Karpas-422 (cell line): ENCODE data around the gene CLEC4G. TPM values are rescaled to one million over a fixed set of nuclear protein-coding genes. Genes with fewer than 3 reads are reported as not detected.

Experiments used
- DNase-seq: peaks from one replicate; pipeline ENCODE4 v3.0.0-alpha.2; 2015
- H2AFZ ChIP-seq: fragments of 200-600 bp; sonication (generic); 2 replicates; pipeline ENCODE4 v1.6.1; 2014; ENCODE audit warnings: antibody characterized with exemption, low read length, mixed read lengths
- H3K27ac ChIP-seq: fragments of 200-600 bp; sonication (generic); 2 replicates; pipeline ENCODE4 v1.5.1; 2014; ENCODE audit warnings: mild to moderate bottlenecking, low read length, moderate library complexity
- H3K27me3 ChIP-seq: fragments of 200-600 bp; sonication (generic); 2 replicates; pipeline ENCODE4 v1.6.1; 2014; ENCODE audit warnings: low read length, mixed read lengths
- H3K36me3 ChIP-seq: fragments of 200-600 bp; sonication (generic); 2 replicates; pipeline ENCODE4 v1.6.1; 2014; ENCODE audit warnings: low read length, mixed read lengths; ENCODE audit not compliant: insufficient read depth
- H3K4me1 ChIP-seq: fragments of 200-600 bp; sonication (generic); 2 replicates; pipeline ENCODE4 v1.6.1; 2014; ENCODE audit warnings: mild to moderate bottlenecking, low read length, mixed read lengths
- H3K4me2 ChIP-seq: fragments of 200-600 bp; sonication (generic); 2 replicates; pipeline ENCODE4 v1.6.1; 2014; ENCODE audit warnings: low read length, low read depth, mild to moderate bottlenecking; ENCODE audit not compliant: poor library complexity, severe bottlenecking
- H3K4me3 ChIP-seq: fragments of 200-600 bp; sonication (generic); 2 replicates; pipeline ENCODE4 v1.5.1; 2014; ENCODE audit warnings: mild to moderate bottlenecking, antibody characterized with exemption, low read length, mixed read lengths
- H3K79me2 ChIP-seq: fragments of 200-600 bp; sonication (generic); 2 replicates; pipeline ENCODE4 v1.6.1; 2014; ENCODE audit warnings: mild to moderate bottlenecking, low read length, mixed read lengths
- H3K9ac ChIP-seq: fragments of 200-600 bp; sonication (generic); 2 replicates; pipeline ENCODE4 v1.6.0; 2014; ENCODE audit warnings: low read length
- H3K9me2 ChIP-seq: fragments of 200-600 bp; sonication (generic), shearing (Covaris generic); replicated peaks from 2 replicates; pipeline ENCODE4 v1.6.0; 2014; ENCODE audit warnings: mild to moderate bottlenecking, low read length, moderate library complexity; ENCODE audit not compliant: insufficient read depth
- H3K9me3 ChIP-seq: fragments of 300-700, 200-600 bp; sonication (generic); 2 replicates; pipeline ENCODE4 v1.6.1; 2014; ENCODE audit warnings: low read length, mixed read lengths
- H4K20me1 ChIP-seq: fragments of 200-600 bp; sonication (generic); 2 replicates; pipeline ENCODE4 v1.6.1; 2014; ENCODE audit warnings: mild to moderate bottlenecking, antibody characterized with exemption, low read length, low read depth; ENCODE audit not compliant: insufficient read depth
- total RNA-seq: library from RNA; depleted of rRNA; stranded (reverse); fragments of >200 nt; shearing (Covaris generic); gene quantifications from 2 replicates; pipeline ENCODE4 v1.2.3, GENCODE V29; 2014; ENCODE audit warnings: low replicate concordance

The CLEC4G gene
- total RNA-seq, 1 experiment from 2014 or later = not detected

GRCh38 chr19:7699417-7700401 lies 32.2 kb downstream of the CLEC4G start:
- Histone ChIP-seq H3K27me3 (no peaks in the 10 kb centered on the region), H3K79me2 (no peaks in the 10 kb centered on the region), H3K4me2 (no peak overlapping the region), H3K4me1 (peaks cover 3% of the 10 kb centered on the region), H3K4me3 (no peak overlapping the region), H3K9ac (no peak overlapping the region), H4K20me1 (no peaks in the 10 kb centered on the region), H3K36me3 (no peaks in the 10 kb centered on the region), H3K27ac (no peak overlapping the region), H3K9me2 (no peaks in the 10 kb centered on the region), H2AFZ (no peak overlapping the region), H3K9me3 (no peaks in the 10 kb centered on the region)
- no peak for DNase-seq

- Histone ChIP-seq H4K20me1 (no peaks in the 10 kb centered on the region), H3K4me3 (no peak overlapping the region), H3K79me2 (no peaks in the 10 kb centered on the region), H2AFZ (no peak overlapping the region), H3K36me3 (no peaks in the 10 kb centered on the region), H3K27me3 (no peaks in the 10 kb centered on the region), H3K9ac (no peak overlapping the region), H3K9me3 (no peaks in the 10 kb centered on the region), H3K27ac (no peak overlapping the region), H3K4me2 (no peak overlapping the region), H3K4me1 (peaks cover 3% of the 10 kb centered on the region), H3K9me2 (no peaks in the 10 kb centered on the region)
- no peak for DNase-seq
Observed at GRCh38 chr19:7699003-7699402, 32.9 kb downstream of the CLEC4G start.

- Histone ChIP-seq H3K36me3 (no peaks in the 10 kb centered on the region), H3K4me3 (no peak overlapping the region), H3K79me2 (no peaks in the 10 kb centered on the region), H3K4me2 (no peak overlapping the region), H3K4me1 (peaks cover 3% of the 10 kb centered on the region), H3K9ac (no peak overlapping the region), H3K9me2 (no peaks in the 10 kb centered on the region), H4K20me1 (no peaks in the 10 kb centered on the region), H3K27me3 (no peaks in the 10 kb centered on the region), H3K9me3 (no peaks in the 10 kb centered on the region), H2AFZ (no peak overlapping the region), H3K27ac (no peak overlapping the region)
- no peak for DNase-seq
Observed at GRCh38 chr19:7698583-7698982, 33.3 kb downstream of the CLEC4G start.

GRCh38 chr19:7697721-7698287 lies 34.1 kb downstream of the CLEC4G start:
- no peak overlapping the region for H3K9ac ChIP-seq
- H3K4me2 ChIP-seq = no peak overlapping the region
- no peaks in the 10 kb centered on the region for H3K36me3 ChIP-seq
- no peaks in the 10 kb centered on the region for H3K9me3 ChIP-seq
- H3K27ac ChIP-seq = no peak overlapping the region
- DNase-seq = no peak
- no peaks in the 10 kb centered on the region for H3K27me3 ChIP-seq
- H3K79me2 ChIP-seq = no peaks in the 10 kb centered on the region
- no peak overlapping the region for H3K4me3 ChIP-seq
- no peaks in the 10 kb centered on the region for H4K20me1 ChIP-seq
- H3K9me2 ChIP-seq = no peaks in the 10 kb centered on the region
- no peak overlapping the region for H2AFZ ChIP-seq
- H3K4me1 ChIP-seq = peaks cover 3% of the 10 kb centered on the region

GRCh38 chr19:7694499-7694898 lies 37.4 kb downstream of the CLEC4G start:
- Histone ChIP-seq H3K4me3 (no peak overlapping the region), H3K27ac (no peak overlapping the region), H3K4me1 (no peaks in the 10 kb centered on the region), H2AFZ (no peak overlapping the region), H3K9me2 (no peaks in the 10 kb centered on the region), H3K9ac (no peak overlapping the region), H3K9me3 (no peaks in the 10 kb centered on the region), H4K20me1 (no peaks in the 10 kb centered on the region), H3K36me3 (no peaks in the 10 kb centered on the region), H3K4me2 (no peak overlapping the region), H3K27me3 (no peaks in the 10 kb centered on the region), H3K79me2 (no peaks in the 10 kb centered on the region)
- DNase-seq = no peak

- H3K4me2 ChIP-seq = no peak overlapping the region
- H3K36me3 ChIP-seq = no peaks in the 10 kb centered on the region
- H3K9me3 ChIP-seq = no peaks in the 10 kb centered on the region
- no peak overlapping the region for H3K9ac ChIP-seq
- H3K79me2 ChIP-seq = no peaks in the 10 kb centered on the region
- no peaks in the 10 kb centered on the region for H3K4me1 ChIP-seq
- no peaks in the 10 kb centered on the region for H3K27me3 ChIP-seq
- no peak overlapping the region for H3K4me3 ChIP-seq
- no peak overlapping the region for H3K27ac ChIP-seq
- no peak for DNase-seq
- H3K9me2 ChIP-seq = no peaks in the 10 kb centered on the region
- no peak overlapping the region for H2AFZ ChIP-seq
- H4K20me1 ChIP-seq = no peaks in the 10 kb centered on the region
Observed at GRCh38 chr19:7692417-7693088, 39.4 kb downstream of the CLEC4G start.

- H3K79me2 ChIP-seq = no peaks in the 10 kb centered on the region
- H3K4me2 ChIP-seq = no peak overlapping the region
- no peak overlapping the region for H3K27ac ChIP-seq
Observed at GRCh38 chr19:7691497-7691896, 40.4 kb downstream of the CLEC4G start.

GRCh38 chr19:7690779-7691258 lies 41.1 kb downstream of the CLEC4G start:
- Histone ChIP-seq H3K9ac (no peak overlapping the region), H3K4me3 (no peak overlapping the region), H2AFZ (no peak overlapping the region), H3K4me1 (no peaks in the 10 kb centered on the region), H3K9me2 (no peaks in the 10 kb centered on the region), H3K36me3 (no peaks in the 10 kb centered on the region), H3K27me3 (no peaks in the 10 kb centered on the region), H3K79me2 (no peaks in the 10 kb centered on the region), H3K4me2 (no peak overlapping the region), H3K27ac (no peak overlapping the region), H3K9me3 (no peaks in the 10 kb centered on the region), H4K20me1 (no peaks in the 10 kb centered on the region; the same call in 1 of the 2 replicates)
- DNase-seq = no peak

More at GRCh38 chr19:7691497-7691896, 40.4 kb downstream of the CLEC4G start:
- no peak for DNase-seq
- Histone ChIP-seq H3K36me3 (no peaks in the 10 kb centered on the region), H3K27me3 (no peaks in the 10 kb centered on the region), H3K9me3 (no peaks in the 10 kb centered on the region), H3K4me1 (no peaks in the 10 kb centered on the region), H3K9ac (no peak overlapping the region), H2AFZ (no peak overlapping the region), H4K20me1 (no peaks in the 10 kb centered on the region), H3K4me3 (no peak overlapping the region), H3K9me2 (no peaks in the 10 kb centered on the region)
